ENCODE data around the gene CC2D1B. TPM values are rescaled to one million over a fixed set of nuclear protein-coding genes. Genes with fewer than 3 reads are reported as not detected.

Gene CC2D1B
- total RNA-seq, 1 experiment from 2014 or later: 34.7 TPM

GRCh38 chr1:52365071-52365745 lies 797 bp downstream of the CC2D1B start:
- ChIA-PET CTCF (no interaction called here), POLR2A (ENCODE audit: low non-redundant PET) (interaction anchor here (0.6 kb wide), 1 partner anchor 276 kb away, joined by 3 read pairs; no protein-coding TSS in a partner anchor)
- Histone ChIP-seq H3K9me3 (ENCODE audit: low read depth, low read length, poor library complexity, severe bottlenecking) (no peaks in the 10 kb centered on the region), H3K36me3 (ENCODE audit: insufficient read depth, low read length, poor library complexity, severe bottlenecking) (peaks cover 25% of the 10 kb centered on the region), H3K27ac (ENCODE audit: low read depth, low read length, poor library complexity, severe bottlenecking) (peak overlapping the region; percentile 91), H3K27me3 (replicated peaks; ENCODE audit: insufficient read depth, low read depth, low read length, poor library complexity) (no peaks in the 10 kb centered on the region), H3K4me1 (ENCODE audit: insufficient read depth, low read length, poor library complexity, severe bottlenecking) (peaks cover 12% of the 10 kb centered on the region), H3K4me3 (ENCODE audit: low read depth, low read length, poor library complexity, severe bottlenecking) (peak overlapping the region; percentile 92)
- intact Hi-C loops (cut with micrococcal nuclease; ENCODE audit: unreplicated experiment): loop anchor here (5.0 to 10.0 kb wide), 2 partner anchors 223 to 320 kb away; partner anchors contain the start of gene ZFYVE9
- DNase-seq (ENCODE audit: low spot score): peak; percentile 45
- TF ChIP-seq CTCF (conservative IDR thresholded peaks at IDR 0.05; ENCODE audit: low read depth, low read length) (no peak), EZH2 (IDR thresholded peaks at IDR 0.05; ENCODE audit: borderline replicate concordance, low read depth, low read length, poor library complexity, severe bottlenecking) (no peak)
- BruUV-seq (replicated peaks): no TSS peak

GRCh38 chr1:52364235-52364839 lies 1.7 kb downstream of the CC2D1B start:
- Histone ChIP-seq H3K27me3 (replicated peaks; ENCODE audit: insufficient read depth, low read depth, low read length, poor library complexity) (no peaks in the 10 kb centered on the region), H3K9me3 (ENCODE audit: low read depth, low read length, poor library complexity, severe bottlenecking) (no peaks in the 10 kb centered on the region), H3K4me1 (ENCODE audit: insufficient read depth, low read length, poor library complexity, severe bottlenecking) (peaks cover 12% of the 10 kb centered on the region), H3K36me3 (ENCODE audit: insufficient read depth, low read length, poor library complexity, severe bottlenecking) (peaks cover 33% of the 10 kb centered on the region), H3K27ac (ENCODE audit: low read depth, low read length, poor library complexity, severe bottlenecking) (peak overlapping the region; percentile 91), H3K4me3 (ENCODE audit: low read depth, low read length, poor library complexity, severe bottlenecking) (peak overlapping the region; percentile 92)
- peak; percentile 14 for DNase-seq (ENCODE audit: low spot score)
- TF ChIP-seq EZH2 (IDR thresholded peaks at IDR 0.05; ENCODE audit: borderline replicate concordance, low read depth, low read length, poor library complexity, severe bottlenecking) (no peak), CTCF (conservative IDR thresholded peaks at IDR 0.05; ENCODE audit: low read depth, low read length) (peak; percentile 35)
- intact Hi-C loops (cut with micrococcal nuclease; ENCODE audit: unreplicated experiment): loop anchor here (10.0 kb wide), 1 partner anchor 320 kb away; no protein-coding TSS in a partner anchor
- CTCF ChIA-PET: no interaction called here
- no TSS peak for BruUV-seq (replicated peaks)
- POLR2A ChIA-PET (ENCODE audit: low non-redundant PET): no interaction called here

- no peak overlapping the region for H3K4me3 ChIP-seq (ENCODE audit: low read depth, low read length, poor library complexity, severe bottlenecking)
- POLR2A ChIA-PET (ENCODE audit: low non-redundant PET): interaction anchor here (0.6 kb wide), 1 partner anchor 178 kb away, joined by 6 read pairs; no protein-coding TSS in a partner anchor
- H3K36me3 ChIP-seq (ENCODE audit: insufficient read depth, low read length, poor library complexity, severe bottlenecking): peaks cover 70% of the 10 kb centered on the region
- intact Hi-C loops (cut with micrococcal nuclease; ENCODE audit: unreplicated experiment): loop anchor here (10.0 kb wide), 1 partner anchor 324 kb away; no protein-coding TSS in a partner anchor
- TF ChIP-seq EZH2 (IDR thresholded peaks at IDR 0.05; ENCODE audit: borderline replicate concordance, low read depth, low read length, poor library complexity, severe bottlenecking) (no peak), CTCF (conservative IDR thresholded peaks at IDR 0.05; ENCODE audit: low read depth, low read length) (no peak)
- H3K4me1 ChIP-seq (ENCODE audit: insufficient read depth, low read length, poor library complexity, severe bottlenecking): peaks cover 12% of the 10 kb centered on the region
- H3K9me3 ChIP-seq (ENCODE audit: low read depth, low read length, poor library complexity, severe bottlenecking): no peaks in the 10 kb centered on the region
- CTCF ChIA-PET: no interaction called here
- H3K27me3 ChIP-seq (replicated peaks; ENCODE audit: insufficient read depth, low read depth, low read length, poor library complexity): no peaks in the 10 kb centered on the region
- no peak for DNase-seq (ENCODE audit: low spot score)
- no TSS peak for BruUV-seq (replicated peaks)
- H3K27ac ChIP-seq (ENCODE audit: low read depth, low read length, poor library complexity, severe bottlenecking): no peak overlapping the region
These were observed 5.4 kb downstream of the CC2D1B start for GRCh38 chr1:52360595-52360968.

All from A673 (cell line).